Ureter (tissue), 1 donor: ENCODE measurements around the gene ERCC5. TPM values are rescaled to one million over a fixed set of nuclear protein-coding genes. Genes with fewer than 3 reads are reported as not detected.

ENCODE experiments used
- DNase-seq: peaks from one replicate; pipeline ENCODE4 v3.0.0-alpha.2; 2020; ENCODE audit warnings: low spot score
- total RNA-seq: library from RNA; stranded (reverse); gene quantifications from one replicate; pipeline ENCODE4 v1.2.4, GENCODE V29; 2023
- donor health status: DM: yes; HTN: yes; CAD: no.

Gene ERCC5
- total RNA-seq, 1 donor from 2014 or later: 69.5 TPM

- no peak for DNase-seq
Observed at GRCh38 chr13:102881819-102882686, 36.2 kb downstream of the ERCC5 start.

- DNase-seq: no peak
Observed at GRCh38 chr13:102892503-102892902, 46.7 kb downstream of the ERCC5 start.

GRCh38 chr13:102897371-102898138 lies 51.7 kb downstream of the ERCC5 start:
- no peak for DNase-seq

- no peak for DNase-seq
Observed at GRCh38 chr13:102900193-102900608, 54.4 kb downstream of the ERCC5 start.

DNA sequence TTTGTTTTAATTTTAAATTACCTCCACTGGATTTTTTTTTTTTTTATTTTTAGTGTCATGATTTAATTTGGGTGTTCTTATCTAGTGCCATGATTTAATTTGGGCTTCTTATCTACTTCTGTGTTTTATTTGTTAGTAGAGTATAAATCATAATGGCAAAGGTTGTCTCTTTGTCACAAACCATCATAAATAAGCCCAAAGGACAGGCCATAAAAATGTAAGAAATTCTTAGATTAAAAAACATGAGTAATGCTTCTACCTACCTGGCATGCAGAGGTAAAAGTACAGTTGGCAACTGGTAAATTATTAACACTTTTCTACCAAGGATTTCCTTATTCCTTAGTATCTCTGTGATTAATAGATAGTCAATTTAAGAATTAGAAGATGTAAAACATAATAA lies 55.2 kb downstream of the ERCC5 start:
- no peak for DNase-seq

DNA sequence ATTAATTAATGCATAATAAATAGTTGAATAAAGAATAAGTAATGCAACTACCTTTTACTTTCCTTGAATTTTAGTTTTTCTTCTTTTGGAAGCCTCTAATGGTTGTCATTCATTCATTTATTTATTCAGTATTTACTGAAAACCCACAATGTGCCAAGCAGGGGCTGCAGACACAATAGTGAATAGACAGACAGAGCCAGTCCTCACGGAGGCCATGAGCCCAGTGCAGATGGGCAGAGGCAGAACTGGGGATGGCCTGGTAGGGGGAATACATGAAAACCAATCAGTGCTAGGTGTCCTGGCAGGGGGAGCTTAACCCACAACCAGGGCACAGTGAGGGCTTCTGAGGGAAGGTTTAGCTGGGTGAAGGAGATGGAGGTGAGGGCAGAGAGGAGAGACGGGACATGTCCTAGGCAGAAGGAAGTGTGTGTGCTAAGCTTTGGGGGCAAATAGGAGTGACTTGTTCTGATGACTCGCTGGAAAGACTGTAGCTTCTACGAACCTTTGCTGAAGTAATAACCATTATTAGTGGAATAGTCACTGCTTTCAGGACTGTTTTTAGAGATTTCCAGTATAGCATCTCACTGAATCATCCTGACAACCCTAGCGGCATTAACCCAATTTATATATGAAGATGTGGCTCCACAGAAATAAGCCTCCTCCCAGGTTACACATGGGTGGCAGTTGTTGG lies 55.9 kb downstream of the ERCC5 start:
- no peak for DNase-seq

DNA sequence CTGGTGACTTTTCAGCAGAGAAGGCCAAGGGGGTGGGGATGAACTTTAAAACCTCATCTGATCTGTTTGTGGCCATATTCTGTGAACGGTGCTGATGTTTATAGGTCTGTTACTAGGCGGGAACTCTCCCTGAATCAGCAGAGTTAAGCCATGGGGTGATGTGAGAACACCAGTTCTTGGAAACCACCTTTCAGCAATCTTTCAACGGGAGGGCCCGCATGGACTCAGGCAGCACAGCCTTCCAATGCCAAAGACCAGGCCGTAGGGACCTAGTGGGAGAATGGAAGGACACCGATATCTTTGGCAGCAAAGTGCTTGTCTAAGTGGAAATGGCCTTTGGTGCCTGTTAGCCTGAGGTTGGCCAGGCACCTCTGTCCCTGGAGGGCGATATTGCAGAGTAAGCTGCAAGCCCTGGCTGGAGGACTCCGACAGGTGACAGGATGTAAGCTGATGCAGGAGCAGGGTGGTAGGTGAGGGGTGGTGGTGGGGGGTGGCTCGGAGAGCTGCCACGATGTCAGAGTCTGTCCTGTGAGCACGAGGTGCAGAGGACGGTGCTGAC lies 57.0 kb downstream of the ERCC5 start:
- no peak for DNase-seq

- DNase-seq: no peak
Observed at GRCh38 chr13:102903659-102904407, 58.0 kb downstream of the ERCC5 start.

GRCh38 chr13:102904408-102904862 lies 58.6 kb downstream of the ERCC5 start:
- DNase-seq: no peak

GRCh38 chr13:102905905-102906771 lies 60.3 kb downstream of the ERCC5 start:
- DNase-seq: no peak

DNA sequence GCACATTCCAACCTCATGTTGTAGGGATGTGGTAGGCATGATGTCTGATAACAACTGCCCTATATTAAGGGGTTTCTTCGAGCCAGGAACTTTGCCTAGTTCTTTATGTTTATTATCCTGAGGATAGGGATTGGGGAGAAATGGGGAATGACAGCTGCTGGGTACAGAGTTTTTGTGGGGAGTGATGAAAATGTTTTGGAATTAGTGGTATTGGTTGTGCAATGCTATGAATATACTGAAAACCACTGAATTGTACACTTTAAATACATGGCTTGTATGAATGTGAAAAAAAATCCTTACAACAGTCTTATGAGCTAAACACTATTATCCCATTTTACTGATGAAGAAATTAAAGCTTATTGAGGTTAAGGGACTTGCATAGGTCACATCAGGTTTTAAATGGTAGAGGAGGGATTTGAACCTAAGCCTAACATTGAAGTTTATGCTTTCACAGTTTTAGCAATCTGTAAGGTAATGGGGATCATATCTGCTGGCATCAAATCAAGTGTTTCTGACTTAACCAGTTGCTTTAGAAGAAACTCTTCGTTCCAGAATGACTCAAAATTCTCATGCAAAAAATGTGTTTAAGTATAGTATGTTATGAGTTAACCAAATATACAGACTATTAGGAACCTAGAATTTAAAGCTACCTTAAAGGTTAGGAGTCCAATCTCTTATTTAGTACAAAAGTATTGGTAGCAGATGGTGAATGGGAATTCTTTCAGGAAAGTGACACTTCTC lies 61.4 kb downstream of the ERCC5 start:
- DNase-seq: no peak

- no peak for DNase-seq
Observed at GRCh38 chr13:102907886-102908515, 62.2 kb downstream of the ERCC5 start.

DNA sequence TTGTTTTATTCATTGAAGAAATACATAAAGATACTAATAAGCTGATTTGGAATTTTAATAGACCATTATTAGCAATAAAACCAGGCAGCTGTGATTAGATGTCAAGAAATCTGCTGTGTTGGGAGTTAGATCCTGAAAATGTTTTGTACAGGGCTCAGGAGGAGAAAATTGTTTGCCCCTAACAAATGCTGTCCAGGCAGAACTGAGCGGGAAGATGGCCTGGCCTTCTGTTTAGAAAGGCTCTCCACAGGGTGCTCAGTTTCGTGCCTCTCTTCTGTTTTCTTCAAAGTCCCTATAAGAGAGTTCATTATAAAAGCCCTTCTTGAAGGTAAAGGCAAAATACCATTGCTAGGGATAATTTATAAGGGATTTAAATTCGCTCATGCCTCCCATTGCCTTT lies 64.1 kb downstream of the ERCC5 start:
- DNase-seq: no peak

- no peak for DNase-seq
Observed at GRCh38 chr13:102911336-102911735, 65.5 kb downstream of the ERCC5 start.

DNA sequence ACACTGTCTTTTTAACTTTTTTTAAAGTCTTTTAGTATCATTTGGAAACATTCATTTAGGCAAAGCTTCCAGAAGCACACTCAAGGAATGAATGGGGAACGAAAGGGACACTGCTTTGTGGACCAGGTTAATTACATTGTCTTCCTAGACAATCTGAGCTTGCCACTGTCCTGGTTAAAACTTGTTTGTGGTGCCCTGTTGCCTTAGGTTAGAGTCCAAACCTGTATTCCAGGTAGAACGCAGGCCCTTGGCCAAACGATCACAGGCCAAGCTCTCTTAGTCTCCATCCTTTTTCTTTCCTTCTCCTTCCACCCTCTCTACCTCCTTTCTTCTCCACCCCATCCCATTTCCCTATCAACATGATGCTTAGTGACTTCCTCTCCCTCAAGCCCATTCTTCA lies 66.8 kb downstream of the ERCC5 start:
- no peak for DNase-seq

- no peak for DNase-seq
Observed at GRCh38 chr13:102913914-102914313, 68.1 kb downstream of the ERCC5 start.

DNA sequence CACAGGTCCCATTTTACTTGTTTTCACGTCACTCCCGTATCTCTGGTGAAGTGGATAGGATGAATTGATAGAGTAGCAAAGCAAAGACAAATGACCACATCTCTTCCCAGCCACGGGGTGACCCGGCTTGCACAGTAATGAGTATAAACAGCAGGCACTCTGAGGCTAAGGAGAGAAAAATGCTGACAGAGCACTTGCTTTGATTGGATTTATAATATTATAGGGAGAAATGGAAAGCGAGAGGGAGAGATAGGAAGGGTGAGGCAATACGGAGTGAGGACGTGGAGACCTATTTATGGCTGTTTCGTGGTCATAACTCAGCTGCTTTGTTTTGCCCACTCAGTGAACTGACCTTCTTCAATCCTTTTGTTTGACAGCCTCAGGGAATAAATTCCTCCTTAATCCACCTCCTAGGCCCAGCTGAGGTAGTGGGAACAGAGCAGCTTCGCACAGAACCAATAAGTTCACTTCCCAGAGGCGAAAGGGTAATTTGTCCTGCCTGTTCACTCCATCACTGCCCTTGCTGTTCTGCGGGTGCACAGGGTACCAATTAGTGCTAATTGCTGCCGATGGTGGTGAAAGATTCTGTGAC lies 68.6 kb downstream of the ERCC5 start:
- DNase-seq: no peak

DNA sequence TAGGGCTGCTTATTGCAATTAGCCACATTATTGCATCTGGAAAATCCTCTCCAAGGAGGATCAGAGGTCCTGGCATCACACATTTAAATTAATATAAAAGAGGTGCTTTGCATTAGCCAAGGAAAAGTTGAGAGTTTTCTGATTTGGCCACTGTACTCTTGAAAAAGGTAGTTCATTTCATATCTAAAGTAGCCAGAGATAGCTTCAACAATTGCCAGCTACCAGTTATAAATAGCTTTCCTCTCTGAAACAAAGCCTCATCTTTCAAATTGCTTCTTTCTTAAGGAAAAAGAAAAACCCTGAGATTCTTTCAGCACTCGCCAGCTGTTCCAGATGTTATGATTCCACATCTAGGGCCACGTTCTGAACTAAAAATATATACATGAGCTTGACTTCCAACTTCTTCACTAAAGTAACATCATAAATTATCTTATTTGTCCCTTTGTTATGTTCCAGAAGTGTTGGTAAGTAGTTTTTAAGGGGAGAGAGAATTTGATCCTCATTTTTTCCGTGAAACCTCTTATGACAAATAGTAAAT lies 69.6 kb downstream of the ERCC5 start:
- no peak for DNase-seq
